Measurements from ENCODE around the gene CSNK1G3. TPM values are rescaled to one million over a fixed set of nuclear protein-coding genes. Genes with fewer than 3 reads are reported as not detected.

Gene CSNK1G3
- polyA plus RNA-seq, 2 donors = 6.4 to 7.9 TPM

- H3K4me1 ChIP-seq (ENCODE audit: control insufficient read depth in 2 of 2, insufficient read depth in 2 of 2, low read length in 1 of 2) = no peaks in the 10 kb centered on the region
- H3K27ac ChIP-seq (ENCODE audit: low read depth in 2 of 2, low read length in 1 of 2) = no peak overlapping the region
- WGBS, 2 donors = 48 to 63% methylated on average over 4 of the region's 4 CpGs
- no peaks in the 10 kb centered on the region for H3K36me3 ChIP-seq (ENCODE audit: control insufficient read depth in 2 of 2, insufficient read depth in 2 of 2, low read length in 1 of 2)
- no peaks in the 10 kb centered on the region for H3K9me3 ChIP-seq (ENCODE audit: control insufficient read depth in 2 of 2, insufficient read depth in 1 of 2, low read depth in 1 of 2, low read length in 1 of 2)
- no peak overlapping the region for H3K4me3 ChIP-seq (ENCODE audit: low read depth in 1 of 2, low read length in 2 of 2)
- no peaks in the 10 kb centered on the region for H3K27me3 ChIP-seq (ENCODE audit: control insufficient read depth in 1 of 2, insufficient read depth in 2 of 2, low read length in 2 of 2)
Measured at GRCh38 chr5:123651234-123651633, 139.3 kb downstream of the CSNK1G3 start.

GRCh38 chr5:123659011-123659410, 147.0 kb downstream of the CSNK1G3 start:
- Histone ChIP-seq H3K4me3 (ENCODE audit: low read depth in 1 of 2, low read length in 2 of 2) (no peak overlapping the region), H3K27ac (ENCODE audit: low read depth in 2 of 2, low read length in 1 of 2) (peak overlapping the region in 1 of 2 donors; percentile 24), H3K36me3 (ENCODE audit: control insufficient read depth in 2 of 2, insufficient read depth in 2 of 2, low read length in 1 of 2) (no peaks in the 10 kb centered on the region), H3K4me1 (ENCODE audit: control insufficient read depth in 2 of 2, insufficient read depth in 2 of 2, low read length in 1 of 2) (peaks cover 0 to 2% of the 10 kb centered on the region in 2 donors), H3K27me3 (ENCODE audit: control insufficient read depth in 1 of 2, insufficient read depth in 2 of 2, low read length in 2 of 2) (no peaks in the 10 kb centered on the region), H3K9me3 (ENCODE audit: control insufficient read depth in 2 of 2, insufficient read depth in 1 of 2, low read depth in 1 of 2, low read length in 1 of 2) (no peaks in the 10 kb centered on the region)
- WGBS, 2 donors = 55 to 73% methylated on average over 2 of the region's 2 CpGs

GRCh38 chr5:123659495-123659894, 147.5 kb downstream of the CSNK1G3 start:
- Histone ChIP-seq H3K27me3 (ENCODE audit: control insufficient read depth in 1 of 2, insufficient read depth in 2 of 2, low read length in 2 of 2) (no peaks in the 10 kb centered on the region), H3K9me3 (ENCODE audit: control insufficient read depth in 2 of 2, insufficient read depth in 1 of 2, low read depth in 1 of 2, low read length in 1 of 2) (no peaks in the 10 kb centered on the region), H3K36me3 (ENCODE audit: control insufficient read depth in 2 of 2, insufficient read depth in 2 of 2, low read length in 1 of 2) (no peaks in the 10 kb centered on the region), H3K4me3 (ENCODE audit: low read depth in 1 of 2, low read length in 2 of 2) (no peak overlapping the region), H3K27ac (ENCODE audit: low read depth in 2 of 2, low read length in 1 of 2) (no peak overlapping the region), H3K4me1 (ENCODE audit: control insufficient read depth in 2 of 2, insufficient read depth in 2 of 2, low read length in 1 of 2) (peaks cover 0 to 2% of the 10 kb centered on the region in 2 donors)
- WGBS, 2 donors = 32 to 35% methylated on average over 2 of the region's 2 CpGs

GRCh38 chr5:123664961-123665360, 153.0 kb downstream of the CSNK1G3 start:
- Histone ChIP-seq H3K4me3 (ENCODE audit: low read depth in 1 of 2, low read length in 2 of 2) (no peak overlapping the region), H3K9me3 (ENCODE audit: control insufficient read depth in 2 of 2, insufficient read depth in 1 of 2, low read depth in 1 of 2, low read length in 1 of 2) (no peaks in the 10 kb centered on the region), H3K27me3 (ENCODE audit: control insufficient read depth in 1 of 2, insufficient read depth in 2 of 2, low read length in 2 of 2) (no peaks in the 10 kb centered on the region), H3K36me3 (ENCODE audit: control insufficient read depth in 2 of 2, insufficient read depth in 2 of 2, low read length in 1 of 2) (no peaks in the 10 kb centered on the region), H3K4me1 (ENCODE audit: control insufficient read depth in 2 of 2, insufficient read depth in 2 of 2, low read length in 1 of 2) (no peaks in the 10 kb centered on the region), H3K27ac (ENCODE audit: low read depth in 2 of 2, low read length in 1 of 2) (no peak overlapping the region)
- 90 to 97% methylated on average over 1 of the region's 1 CpG for WGBS, 2 donors

GRCh38 chr5:123665822-123666371, 153.9 kb downstream of the CSNK1G3 start:
- no peak overlapping the region for H3K27ac ChIP-seq (ENCODE audit: low read depth in 2 of 2, low read length in 1 of 2)
- whole genome bisulfite sequencing, 2 donors = 78 to 95% methylated on average over 2 of the region's 2 CpGs
- no peak overlapping the region for H3K4me3 ChIP-seq (ENCODE audit: low read depth in 1 of 2, low read length in 2 of 2)
- no peaks in the 10 kb centered on the region for H3K36me3 ChIP-seq (ENCODE audit: control insufficient read depth in 2 of 2, insufficient read depth in 2 of 2, low read length in 1 of 2)
- H3K9me3 ChIP-seq (ENCODE audit: control insufficient read depth in 2 of 2, insufficient read depth in 1 of 2, low read depth in 1 of 2, low read length in 1 of 2) = no peaks in the 10 kb centered on the region
- H3K27me3 ChIP-seq (ENCODE audit: control insufficient read depth in 1 of 2, insufficient read depth in 2 of 2, low read length in 2 of 2) = no peaks in the 10 kb centered on the region
- no peaks in the 10 kb centered on the region for H3K4me1 ChIP-seq (ENCODE audit: control insufficient read depth in 2 of 2, insufficient read depth in 2 of 2, low read length in 1 of 2)

Other genes starting within 250 kb of the CSNK1G3 start
- 1 to 10 TPM; 2.6 to 2.9 TPM for gene CEP120, start 88.8 kb upstream of the CSNK1G3 start, polyA plus RNA-seq

All from esophagus (tissue), 2 donors.